CD4-positive, alpha-beta T cell (primary cell): ENCODE results near the gene CETP. TPM values are rescaled to one million over a fixed set of nuclear protein-coding genes. Genes with fewer than 3 reads are reported as not detected.
"Not testable (repeated sequence)": the region's sequence is repeated elsewhere in the genome, so short reads cannot be mapped to it uniquely, and the experiment has no call there.

ENCODE experiments used
- ATAC-seq: fragments of 200-7000 bp; cut with Tn5 transposase; one replicate; pipeline ENCODE4 v1.10.0; 2022; ENCODE audit warnings: mild to moderate bottlenecking; ENCODE audit not compliant: poor library complexity
- CTCF ChIA-PET: fragments of 350-600 bp; sonication (Branson Sonifier 250); formaldehyde crosslinking; loops from one replicate; lab custom pipeline; 2021; ENCODE audit warnings: antibody characterized with exemption, inconsistent platforms; lab: Charles Lee
- POLR2A ChIA-PET: fragments of 350-600 bp; sonication (Branson Sonifier 250); formaldehyde crosslinking; loops from one replicate; lab custom pipeline; 2021; ENCODE audit warnings: antibody characterized with exemption, inconsistent platforms; lab: Charles Lee
- DNase-seq, 14 experiments: peaks; one replicate each; pipeline ENCODE4 v3.0.0-alpha.2; 2013 to 2020; ENCODE audit warnings: mixed read lengths in 2 of 14
- H3K27ac ChIP-seq, 2 donors: one replicate each; pipeline versions ENCODE4 v1.5.1 to v1.7.0; 2013; ENCODE audit warnings: low read length in 2 of 2, low read depth in 1 of 2, mild to moderate bottlenecking in 1 of 2
- H3K27me3 ChIP-seq, 2 experiments: 1 replicate in 1 of 2; 2 replicates in 1 of 2; pipeline versions ENCODE4 v1.6.1 to v1.7.0; 2013; ENCODE audit warnings: low read length in 2 of 2, control low read depth in 1 of 2, mild to moderate bottlenecking in 1 of 2, moderate library complexity in 1 of 2; ENCODE audit not compliant: insufficient read depth in 2 of 2, control insufficient read depth in 1 of 2
- H3K36me3 ChIP-seq: one replicate; pipeline ENCODE4 v1.6.1; 2013; ENCODE audit warnings: low read length, control low read depth; ENCODE audit not compliant: insufficient read depth
- H3K4me1 ChIP-seq: one replicate; pipeline ENCODE4 v1.6.1; 2013; ENCODE audit warnings: low read length, control low read depth; ENCODE audit not compliant: insufficient read depth
- H3K4me3 ChIP-seq: one replicate; pipeline ENCODE4 v1.5.1; 2013; ENCODE audit warnings: mild to moderate bottlenecking, low read length, moderate library complexity
- H3K9me3 ChIP-seq, 2 experiments: 1 replicate in 1 of 2; 2 replicates in 1 of 2; pipeline versions ENCODE4 v1.6.1 to v1.7.0; 2013; ENCODE audit warnings: low read length in 2 of 2, mild to moderate bottlenecking in 2 of 2, control low read depth in 1 of 2, moderate library complexity in 1 of 2; ENCODE audit not compliant: control insufficient read depth in 1 of 2, insufficient read depth in 1 of 2
- H3K27ac Mint-ChIP-seq: one replicate; pipeline ENCODE4 v1.8.0; 2020; ENCODE audit warnings: mixed read lengths
- H3K27me3 Mint-ChIP-seq: one replicate; pipeline ENCODE4 v1.8.0; 2021; ENCODE audit warnings: mixed read lengths
- H3K36me3 Mint-ChIP-seq: one replicate; pipeline ENCODE4 v1.8.0; 2021; ENCODE audit warnings: low read depth, mixed read lengths
- H3K4me1 Mint-ChIP-seq: one replicate; pipeline ENCODE4 v1.8.0; 2021; ENCODE audit warnings: low read depth, mixed read lengths
- H3K4me3 Mint-ChIP-seq: one replicate; pipeline ENCODE4 v1.8.0; 2020; ENCODE audit warnings: mild to moderate bottlenecking, mixed read lengths
- H3K9me3 Mint-ChIP-seq: one replicate; pipeline ENCODE4 v1.8.0; 2020; ENCODE audit warnings: mixed read lengths
- CTCF ChIP-seq: fragments of 200-600 bp; IDR thresholded peaks from one replicate; pipeline ENCODE4 v1.8.0; 2022; ENCODE audit warnings: antibody characterized with exemption, mild to moderate bottlenecking
- intact Hi-C, 2 experiments: fragments of 100-400 bp; cut with DNase I in 1 of 2; cut with micrococcal nuclease in 1 of 2; formaldehyde crosslinking; loops; one replicate each; pipeline versions ENCODE4 v1.15.1 to v1.9.0; 2023 to 2025; cut with DNase I, micrococcal nuclease
- total RNA-seq, 174 experiments: library from RNA in 2 of 174; stranded (reverse) in 2 of 174; gene quantifications; one replicate each; pipeline ENCODE4 v1.2.3 and lab custom pipeline; 2021 to 2026

CETP gene
- total RNA-seq, 2 experiments from 2014 or later = not detected

DNA sequence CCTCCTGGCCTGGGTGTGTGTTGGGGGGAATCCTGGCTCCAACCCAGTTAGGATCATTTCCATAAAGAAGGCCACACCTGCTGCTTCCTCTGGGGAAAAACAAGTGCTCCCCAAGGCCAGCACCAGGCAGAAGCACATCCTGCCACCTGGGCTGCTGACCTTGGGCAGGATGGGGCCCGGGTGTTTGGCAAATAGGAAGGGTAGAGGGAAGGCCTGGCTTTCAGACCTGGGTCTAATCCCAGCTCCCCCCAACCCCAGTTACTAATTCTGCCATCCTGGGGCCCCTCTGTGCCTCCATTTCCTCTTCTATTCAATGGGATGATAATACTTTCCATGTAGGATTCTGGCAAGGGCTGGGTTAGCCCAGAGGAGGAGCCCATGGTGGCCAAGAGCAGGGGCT, 24.6 kb downstream of the CETP start:
- peaks cover 51% of the 10 kb centered on the region for H3K36me3 Mint-ChIP-seq
- Histone ChIP-seq H3K36me3 (peaks cover 29% of the 10 kb centered on the region), H3K4me1 (peaks cover 83% of the 10 kb centered on the region), H3K27me3 (no peaks in the 10 kb centered on the region), H3K4me3 (no peak overlapping the region), H3K9me3 (no peaks in the 10 kb centered on the region), H3K27ac (peak overlapping the region; percentile 33 to 41)
- H3K27me3 Mint-ChIP-seq = no peaks in the 10 kb centered on the region
- peak overlapping the region; percentile 96 for H3K27ac Mint-ChIP-seq
- ATAC-seq (no peak), DNase-seq (peak in 1 of 14 experiments; percentile 11)
- peak overlapping the region; percentile 99 for H3K4me3 Mint-ChIP-seq
- peaks cover 77% of the 10 kb centered on the region for H3K4me1 Mint-ChIP-seq
- TF ChIP-seq CTCF = no peak
- CTCF ChIA-PET = interaction anchor here (1.7 kb wide), 1 partner anchor 22 kb away, joined by 6 read pairs; no protein-coding TSS in a partner anchor
- intact Hi-C loops = no loop called here
- no peaks in the 10 kb centered on the region for H3K9me3 Mint-ChIP-seq
- POLR2A ChIA-PET = interaction anchor here (1.2 to 1.7 kb wide), 4 partner anchors 10 to 55 kb away, joined by 3 read pairs; no protein-coding TSS in a partner anchor

DNA sequence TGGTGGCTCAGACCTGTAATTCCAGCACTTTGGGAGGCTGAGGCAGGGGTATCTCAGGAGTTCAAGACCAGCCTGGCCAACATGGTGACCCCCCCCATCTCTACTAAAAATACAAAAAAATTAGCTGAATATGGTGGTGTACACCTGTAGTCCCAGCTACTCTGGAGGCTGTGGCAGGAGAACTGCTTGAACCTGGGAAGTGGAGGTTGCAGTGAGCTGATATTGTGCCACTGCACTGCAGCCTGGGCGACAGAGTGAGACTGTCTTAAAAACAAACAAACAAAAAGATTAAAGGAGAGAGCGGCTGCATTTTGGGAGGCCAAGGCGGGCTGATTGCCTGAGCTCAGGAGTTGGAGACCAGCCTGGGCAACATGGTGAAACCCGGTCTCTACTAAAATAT, 25.2 kb downstream of the CETP start:
- Histone ChIP-seq H3K27ac (peak overlapping the region in 1 of 2 donors; percentile 33), H3K4me3 (peak overlapping the region; percentile 90), H3K36me3 (peaks cover 25% of the 10 kb centered on the region), H3K4me1 (peaks cover 85% of the 10 kb centered on the region)
- H3K9me3 ChIP-seq, H3K27me3 ChIP-seq, H3K9me3 Mint-ChIP-seq, intact Hi-C loops, DNase-seq, H3K27me3 Mint-ChIP-seq, ATAC-seq: not testable (repeated sequence)
- H3K36me3 Mint-ChIP-seq = peaks cover 50% of the 10 kb centered on the region
- ChIA-PET CTCF (interaction anchor here (0.9 to 1.7 kb wide), 2 partner anchors 19 to 23 kb away, joined by 4 to 6 read pairs; no protein-coding TSS in a partner anchor), POLR2A (interaction anchor here (3.3 kb wide), 1 partner anchor 54 kb away, joined by 31 read pairs; the partner anchor contains the start of gene HERPUD1)
- H3K27ac Mint-ChIP-seq = peak overlapping the region; percentile 96
- peak overlapping the region; percentile 99 for H3K4me3 Mint-ChIP-seq
- peaks cover 82% of the 10 kb centered on the region for H3K4me1 Mint-ChIP-seq

GRCh38 chr16:56987692-56988091, 25.9 kb downstream of the CETP start:
- no peak for TF ChIP-seq CTCF
- CTCF ChIA-PET = interaction anchor here (0.9 to 2.5 kb wide), 3 partner anchors 20 to 54 kb away, joined by 4 to 10 read pairs (median 6); no protein-coding TSS in a partner anchor
- ATAC-seq (no peak), DNase-seq (no peak)
- peak overlapping the region in 1 of 2 donors; percentile 93 for H3K27ac ChIP-seq
- intact Hi-C loops = loop anchor here (2.0 kb wide), 3 partner anchors 23 to 55 kb away; partner anchors contain the start of gene HERPUD1 (in 1 of the 2)
- peaks cover 48% of the 10 kb centered on the region for H3K36me3 Mint-ChIP-seq
- H3K27ac Mint-ChIP-seq = peak overlapping the region; percentile 96
- peak overlapping the region; percentile 90 for H3K4me3 ChIP-seq
- H3K4me1 ChIP-seq = peaks cover 85% of the 10 kb centered on the region
- H3K9me3 Mint-ChIP-seq = no peaks in the 10 kb centered on the region
- H3K4me3 Mint-ChIP-seq = peak overlapping the region; percentile 99
- H3K27me3 ChIP-seq = no peaks in the 10 kb centered on the region
- peaks cover 21% of the 10 kb centered on the region for H3K36me3 ChIP-seq
- no peaks in the 10 kb centered on the region for H3K9me3 ChIP-seq
- POLR2A ChIA-PET = interaction anchor here (2.1 to 3.3 kb wide), 6 partner anchors 20 to 67 kb away, joined by 5 to 81 read pairs (median 44); partner anchors contain the start of gene HERPUD1
- no peaks in the 10 kb centered on the region for H3K27me3 Mint-ChIP-seq
- peaks cover 81% of the 10 kb centered on the region for H3K4me1 Mint-ChIP-seq
